GM12878 (cell line): ENCODE results near the gene ACTN3.

Experiments used
- ESRRA ChIP-seq: IDR thresholded peaks from 2 replicates; pipeline ENCODE4 v1.6.1; 2012; ENCODE audit warnings: mild to moderate bottlenecking, low read length, improper control_type of control experiment
- PBX3 ChIP-seq: IDR thresholded peaks from 2 replicates; pipeline ENCODE4 v1.6.1; 2011; ENCODE audit warnings: mild to moderate bottlenecking, low read depth, low read length, moderate library complexity; ENCODE audit not compliant: insufficient replicate concordance
- POLR2AphosphoS5 ChIP-seq: IDR thresholded peaks from 2 replicates; pipeline ENCODE4 v1.6.1; 2011; ENCODE audit warnings: mild to moderate bottlenecking, low read length, inconsistent platforms
- SPI1 ChIP-seq: IDR thresholded peaks from 2 replicates; pipeline ENCODE4 v1.6.1; 2011; ENCODE audit warnings: low read depth, mild to moderate bottlenecking, low read length, moderate library complexity, borderline replicate concordance; ENCODE audit not compliant: insufficient read depth

DNA sequence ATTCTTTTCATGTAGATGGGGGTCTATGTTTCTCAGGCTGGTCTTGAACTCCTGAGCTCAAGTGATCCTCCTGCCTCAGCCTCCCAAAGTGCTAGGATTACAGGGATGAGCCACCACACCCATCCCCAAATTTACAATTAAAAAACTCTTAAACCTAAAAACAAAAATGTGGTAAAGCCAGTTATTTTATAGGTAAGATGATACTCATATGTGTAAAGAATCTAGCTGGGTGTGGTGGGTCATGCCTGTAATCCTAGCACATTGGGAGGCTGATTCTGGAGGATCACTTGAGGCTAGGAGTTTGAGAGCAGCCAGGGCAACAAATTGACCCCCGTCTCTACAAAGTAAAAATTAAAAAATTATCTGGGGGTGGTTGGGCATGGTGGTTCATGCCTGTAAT is 65.8 kb downstream of the ACTN3 start:
- TF ChIP-seq PBX3: no peak
- no peak for TF ChIP-seq POLR2AphosphoS5
- TF ChIP-seq SPI1: no peak
- TF ChIP-seq ESRRA: no peak
